Breast epithelium (tissue), 3 donors: ENCODE data around the gene RARG.

Experiments used
- POLR2A ChIP-seq: fragments of 450-650 bp; IDR thresholded peaks from one replicate; pipeline ENCODE4 v1.6.1; 2016; ENCODE audit warnings: antibody characterized with exemption, mild to moderate bottlenecking, moderate library complexity
- TF ChIP-seq, protein P1 (sequence below), 3 donors: fragments of 450-650 bp; IDR thresholded peaks; one replicate each; pipeline ENCODE4 v1.5.1; 2016 to 2017; ENCODE audit warnings: antibody characterized with exemption in 3 of 3, mild to moderate bottlenecking in 3 of 3, moderate library complexity in 3 of 3

DNA sequence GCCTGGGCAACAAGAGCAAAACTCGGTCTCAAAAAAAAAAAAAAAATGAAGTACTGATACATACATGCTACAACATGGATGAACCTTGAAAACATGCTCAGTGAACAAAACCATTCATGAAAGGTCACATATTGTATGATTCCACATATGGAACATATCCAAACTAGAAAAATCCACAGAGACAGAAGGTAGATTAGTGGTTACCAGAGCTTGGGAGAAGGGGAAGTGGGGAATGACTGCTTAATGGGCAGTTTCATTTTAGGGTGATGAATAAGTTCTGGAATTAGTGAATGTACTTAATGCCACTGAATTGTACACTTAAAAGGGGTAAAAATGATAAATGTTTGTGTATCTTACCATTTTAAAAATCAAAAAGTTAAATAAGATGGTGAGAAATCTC lies 27.7 kb downstream of the RARG start:
- no peak for TF ChIP-seq POLR2A
- TF ChIP-seq, protein P1, sequence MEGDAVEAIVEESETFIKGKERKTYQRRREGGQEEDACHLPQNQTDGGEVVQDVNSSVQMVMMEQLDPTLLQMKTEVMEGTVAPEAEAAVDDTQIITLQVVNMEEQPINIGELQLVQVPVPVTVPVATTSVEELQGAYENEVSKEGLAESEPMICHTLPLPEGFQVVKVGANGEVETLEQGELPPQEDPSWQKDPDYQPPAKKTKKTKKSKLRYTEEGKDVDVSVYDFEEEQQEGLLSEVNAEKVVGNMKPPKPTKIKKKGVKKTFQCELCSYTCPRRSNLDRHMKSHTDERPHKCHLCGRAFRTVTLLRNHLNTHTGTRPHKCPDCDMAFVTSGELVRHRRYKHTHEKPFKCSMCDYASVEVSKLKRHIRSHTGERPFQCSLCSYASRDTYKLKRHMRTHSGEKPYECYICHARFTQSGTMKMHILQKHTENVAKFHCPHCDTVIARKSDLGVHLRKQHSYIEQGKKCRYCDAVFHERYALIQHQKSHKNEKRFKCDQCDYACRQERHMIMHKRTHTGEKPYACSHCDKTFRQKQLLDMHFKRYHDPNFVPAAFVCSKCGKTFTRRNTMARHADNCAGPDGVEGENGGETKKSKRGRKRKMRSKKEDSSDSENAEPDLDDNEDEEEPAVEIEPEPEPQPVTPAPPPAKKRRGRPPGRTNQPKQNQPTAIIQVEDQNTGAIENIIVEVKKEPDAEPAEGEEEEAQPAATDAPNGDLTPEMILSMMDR (IDR thresholded peaks at IDR 0.05) = no peak
